ENCODE data around the gene SLIT3. TPM values are rescaled to one million over a fixed set of nuclear protein-coding genes. Genes with fewer than 3 reads are reported as not detected.

Gene SLIT3
- total and polyA plus RNA-seq, 9 of the 15 experiments (the other 6 are each of a cell fraction or from before 2014, with no cell fraction given) = 0.01 to 0.04 TPM; not detected in 7

DNA sequence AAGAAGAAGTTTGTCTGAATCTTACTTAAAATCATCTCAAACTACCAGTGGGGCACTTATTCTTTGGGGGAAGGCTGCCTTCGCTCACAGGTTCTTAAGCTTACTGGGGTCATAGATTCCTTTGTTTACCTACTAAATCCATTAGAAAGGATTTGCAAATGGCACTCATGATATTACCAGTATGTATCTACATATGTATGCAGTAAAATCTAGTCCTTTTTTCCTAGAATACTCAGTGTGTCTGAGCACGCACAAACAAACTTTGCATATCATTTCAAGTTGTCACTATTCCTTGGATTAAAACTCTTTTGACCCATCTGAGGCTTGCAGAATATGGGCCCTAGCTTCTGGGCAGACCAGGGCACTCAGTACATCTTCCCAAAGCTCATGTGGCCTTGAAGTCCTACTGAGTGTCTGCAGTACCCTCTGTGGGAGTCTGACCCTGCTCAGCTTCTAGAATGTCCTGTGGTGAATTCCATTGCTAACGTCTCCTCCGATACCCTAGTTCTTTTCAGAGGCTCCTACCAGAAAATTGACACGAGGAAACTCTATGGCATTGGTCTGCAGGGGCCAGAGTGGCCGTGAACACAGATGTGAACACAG is 297.9 kb downstream of the SLIT3 start:
- no TSS peak for BruUV-seq (replicated peaks)
- Histone ChIP-seq H3K27ac (ENCODE audit: extremely low read depth, low read depth, low read length) (no peak overlapping the region), H3K36me3 (ENCODE audit: control insufficient read depth, insufficient read depth, low read length) (no peaks in the 10 kb centered on the region), H3K79me2 (ENCODE audit: control insufficient read depth, insufficient read depth, low read length) (no peaks in the 10 kb centered on the region), H3K9ac (ENCODE audit: insufficient read depth in 1 of 2, low read depth in 2 of 2, low read length in 2 of 2) (no peak overlapping the region), H3K4me2 (ENCODE audit: insufficient read depth, low read length) (no peak overlapping the region), H3K4me1 (replicated peaks in 1 of 2; ENCODE audit: control insufficient read depth in 2 of 2, insufficient read depth in 2 of 2, low read length in 2 of 2) (no peaks in the 10 kb centered on the region), H2AFZ (ENCODE audit: low read depth, low read length) (no peak overlapping the region), H3K4me3 (no peak overlapping the region), H4K20me1 (replicated peaks; ENCODE audit: control insufficient read depth, insufficient read depth, low read length) (no peaks in the 10 kb centered on the region), H3K9me3 (replicated peaks; ENCODE audit: control insufficient read depth, insufficient read depth, low read depth, low read length) (no peaks in the 10 kb centered on the region), H3K9me1 (ENCODE audit: control insufficient read depth, insufficient read depth, low read length) (no peaks in the 10 kb centered on the region), H3K27me3 (ENCODE audit: control insufficient read depth in 2 of 2, insufficient read depth in 2 of 2, low read length in 2 of 2) (peaks cover 0 to 13% of the 10 kb centered on the region in 2 experiments; a peak in 2 of 5 replicates)
- ChIA-PET CTCF (ENCODE audit: low intra/inter-chr PET ratio) (no interaction called here), POLR2A (no interaction called here)
- ATAC-seq (no peak), FAIRE-seq (no peak), DNase-seq (ENCODE audit: extremely low read depth in 1 of 4, low spot score in 3 of 4) (no peak)
- 1% methylated on average over 6 of the region's 6 CpGs for WGBS (ENCODE audit: insufficient coverage, low coverage, missing lambda C conversion rate)
- in situ Hi-C loops (cut with MboI) = no loop called here
- TF ChIP-seq TAF15 (IDR thresholded peaks at IDR 0.05; ENCODE audit: low read depth, low read length) = no peak
- TF ChIP-seq ZNF184 (CRISPR knock-in tag; IDR thresholded peaks at IDR 0.05) = no peak
- no peak for TF ChIP-seq FOXM1 (IDR thresholded peaks at IDR 0.05; ENCODE audit: low read depth)
- no peak for TF ChIP-seq FOXM1 (CRISPR knock-in tag; IDR thresholded peaks at IDR 0.05; ENCODE audit: low read depth)
- no peak for TF ChIP-seq POLR2AphosphoS2 (IDR thresholded peaks at IDR 0.05; ENCODE audit: low read length)
- TF ChIP-seq DEAF1 (CRISPR knock-in tag; IDR thresholded peaks at IDR 0.05) = no peak
- TF ChIP-seq BRCA1 (IDR thresholded peaks at IDR 0.05) = no peak
- no peak for TF ChIP-seq BRCA1 (CRISPR knock-in tag; IDR thresholded peaks at IDR 0.05)
- TF ChIP-seq, protein P1, sequence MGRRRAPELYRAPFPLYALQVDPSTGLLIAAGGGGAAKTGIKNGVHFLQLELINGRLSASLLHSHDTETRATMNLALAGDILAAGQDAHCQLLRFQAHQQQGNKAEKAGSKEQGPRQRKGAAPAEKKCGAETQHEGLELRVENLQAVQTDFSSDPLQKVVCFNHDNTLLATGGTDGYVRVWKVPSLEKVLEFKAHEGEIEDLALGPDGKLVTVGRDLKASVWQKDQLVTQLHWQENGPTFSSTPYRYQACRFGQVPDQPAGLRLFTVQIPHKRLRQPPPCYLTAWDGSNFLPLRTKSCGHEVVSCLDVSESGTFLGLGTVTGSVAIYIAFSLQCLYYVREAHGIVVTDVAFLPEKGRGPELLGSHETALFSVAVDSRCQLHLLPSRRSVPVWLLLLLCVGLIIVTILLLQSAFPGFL (CRISPR knock-in tag; IDR thresholded peaks at IDR 0.05) = no peak
- TF ChIP-seq RB1 (IDR thresholded peaks at IDR 0.05; ENCODE audit: low read depth) = no peak
- no peak for TF ChIP-seq THRB (CRISPR knock-in tag; conservative IDR thresholded peaks at IDR 0.05)
- TF ChIP-seq HDAC2 (IDR thresholded peaks at IDR 0.05) = no peak
- intact Hi-C loops (cut with micrococcal nuclease) = no loop called here
